ENCODE measurements around the gene PSMB9. TPM values are rescaled to one million over a fixed set of nuclear protein-coding genes. Genes with fewer than 3 reads are reported as not detected.

Gene PSMB9
- total and polyA plus RNA-seq, 9 of the 15 experiments (the other 6 are each of a cell fraction or from before 2014, with no cell fraction given): 1.1 to 3.7 (median 2.4) TPM

GRCh38 chr6:32836873-32837272 lies 17.1 kb upstream of the PSMB9 start:
- BruUV-seq (replicated peaks): no TSS peak
- Histone ChIP-seq H3K79me2 (ENCODE audit: control insufficient read depth, insufficient read depth, low read length) (peaks cover 11% of the 10 kb centered on the region; the same call in 2 of the 3 replicates), H3K4me1 (replicated peaks in 1 of 2; ENCODE audit: control insufficient read depth in 2 of 2, insufficient read depth in 2 of 2, low read length in 2 of 2) (peaks cover 6 to 9% of the 10 kb centered on the region in 2 experiments; a peak in 3 of 5 replicates), H3K36me3 (ENCODE audit: control insufficient read depth, insufficient read depth, low read length) (peaks cover 39% of the 10 kb centered on the region; the same call in 2 of the 3 replicates), H3K4me3 (no peak overlapping the region), H3K27me3 (ENCODE audit: control insufficient read depth in 2 of 2, insufficient read depth in 2 of 2, low read length in 2 of 2) (no peaks in the 10 kb centered on the region), H3K4me2 (ENCODE audit: insufficient read depth, low read length) (peak overlapping the region; percentile 88), H4K20me1 (replicated peaks; ENCODE audit: control insufficient read depth, insufficient read depth, low read length) (no peaks in the 10 kb centered on the region), H3K9ac (ENCODE audit: insufficient read depth in 1 of 2, low read depth in 2 of 2, low read length in 2 of 2) (0 out of 4 replicates have a peak overlapping the region, but pooled peaks of 1 of the 2 experiments have one; percentile 67), H3K9me3 (replicated peaks; ENCODE audit: control insufficient read depth, insufficient read depth, low read depth, low read length) (no peaks in the 10 kb centered on the region), H3K9me1 (ENCODE audit: control insufficient read depth, insufficient read depth, low read length) (no peaks in the 10 kb centered on the region), H3K27ac (ENCODE audit: extremely low read depth, low read depth, low read length) (no peak overlapping the region), H2AFZ (ENCODE audit: low read depth, low read length) (no peak overlapping the region)
- ATAC-seq: no peak
- DNase-seq (ENCODE audit: extremely low read depth in 1 of 4, low spot score in 3 of 4): no peak
- ChIA-PET POLR2A (interaction anchor here (5.1 kb wide), 1 partner anchor 20 kb away, joined by 56 read pairs; the partner anchor contains the start of genes PSMB9 and TAP1), CTCF (ENCODE audit: low intra/inter-chr PET ratio) (interaction anchor here (6.6 kb wide), 1 partner anchor 31 kb away, joined by 66 read pairs; no protein-coding TSS in a partner anchor)
- WGBS (ENCODE audit: insufficient coverage, low coverage, missing lambda C conversion rate): 45% methylated on average over 2 of the region's 2 CpGs
- intact Hi-C loops (cut with micrococcal nuclease) (no loop called here), in situ Hi-C loops (cut with MboI) (no loop called here)
- FAIRE-seq: no peak
- TF ChIP-seq TRIM28 (IDR thresholded peaks at IDR 0.05): no peak
- no peak for TF ChIP-seq ZNF146 (CRISPR knock-in tag; IDR thresholded peaks at IDR 0.05; ENCODE audit: unreplicated experiment)
- no peak for TF ChIP-seq DNMT1 (IDR thresholded peaks at IDR 0.05)
- TF ChIP-seq KLF10 (CRISPR knock-in tag; IDR thresholded peaks at IDR 0.05): no peak
- TF ChIP-seq HMG20A (CRISPR knock-in tag; conservative IDR thresholded peaks at IDR 0.05): no peak
- TF ChIP-seq RERE (CRISPR knock-in tag; IDR thresholded peaks at IDR 0.05; ENCODE audit: borderline replicate concordance): no peak
- no peak for TF ChIP-seq STAG1 (CRISPR knock-in tag; IDR thresholded peaks at IDR 0.05; ENCODE audit: borderline replicate concordance)
- no peak for TF ChIP-seq ATF2 (CRISPR knock-in tag; IDR thresholded peaks at IDR 0.05)
- TF ChIP-seq NCOR1 (IDR thresholded peaks at IDR 0.05): no peak
- no peak for TF ChIP-seq CHD1 (IDR thresholded peaks at IDR 0.05; ENCODE audit: low read length)
- no peak for TF ChIP-seq NFXL1 (CRISPR knock-in tag; IDR thresholded peaks at IDR 0.05)
- no peak for TF ChIP-seq BRF2 (IDR thresholded peaks at IDR 0.05; ENCODE audit: borderline replicate concordance, insufficient read depth, insufficient read length)
- TF ChIP-seq ESRRA (IDR thresholded peaks at IDR 0.05; ENCODE audit: borderline replicate concordance, low read depth): no peak

All from K562 (cell line).